ENCODE data around the gene FAM13A. TPM values are rescaled to one million over a fixed set of nuclear protein-coding genes. Genes with fewer than 3 reads are reported as not detected.

Gene FAM13A
- total RNA-seq, 1 donor from 2014 or later, result 40.3 TPM

- no peak overlapping the region for H3K27ac ChIP-seq
- no peak overlapping the region for H3K4me2 ChIP-seq
- no peaks in the 10 kb centered on the region for H4K20me1 ChIP-seq (ENCODE audit: low read depth)
- peaks cover 30% of the 10 kb centered on the region for H3K9me3 Mint-ChIP-seq
- H3F3A ChIP-seq (ENCODE audit: low read depth), result no peaks in the 10 kb centered on the region
- H3K79me2 ChIP-seq (ENCODE audit: low read depth), result no peaks in the 10 kb centered on the region
- peaks cover 11% of the 10 kb centered on the region for H3K9me3 ChIP-seq (ENCODE audit: low read depth)
- no peak overlapping the region for H3K4me3 ChIP-seq
- H3K4me1 Mint-ChIP-seq, result peaks cover 4% of the 10 kb centered on the region
- H3K4me3 Mint-ChIP-seq, result no peak overlapping the region
- no peaks in the 10 kb centered on the region for H3K36me3 ChIP-seq
- no peak for DNase-seq (ENCODE audit: low spot score)
- H3K27me3 Mint-ChIP-seq (ENCODE audit: insufficient read depth, low read depth), result no peaks in the 10 kb centered on the region
- H3K27ac Mint-ChIP-seq, result no peak overlapping the region
- peaks cover 8% of the 10 kb centered on the region for H3K4me1 ChIP-seq
- TF ChIP-seq CTCF (IDR thresholded peaks at IDR 0.05) (no peak), EZH2phosphoT487 (IDR thresholded peaks at IDR 0.05) (no peak), EZH2 (IDR thresholded peaks at IDR 0.05) (no peak)
- H3K36me3 Mint-ChIP-seq, result peaks cover 31% of the 10 kb centered on the region
- no peaks in the 10 kb centered on the region for H3K27me3 ChIP-seq
- H3K9ac ChIP-seq, result no peak overlapping the region
- no peak overlapping the region for H2AFZ ChIP-seq (replicated peaks)
Measured at GRCh38 chr4:88720451-88721428, 336.2 kb downstream of the FAM13A start.

GRCh38 chr4:88719381-88719780 is 337.6 kb downstream of the FAM13A start:
- Histone ChIP-seq H3K36me3 (no peaks in the 10 kb centered on the region), H3F3A (ENCODE audit: low read depth) (no peaks in the 10 kb centered on the region), H3K79me2 (ENCODE audit: low read depth) (no peaks in the 10 kb centered on the region), H3K9ac (no peak overlapping the region), H3K27me3 (no peaks in the 10 kb centered on the region), H3K4me2 (no peak overlapping the region), H4K20me1 (ENCODE audit: low read depth) (no peaks in the 10 kb centered on the region), H3K9me3 (ENCODE audit: low read depth) (peaks cover 11% of the 10 kb centered on the region), H3K4me1 (peaks cover 8% of the 10 kb centered on the region), H2AFZ (replicated peaks) (no peak overlapping the region), H3K27ac (no peak overlapping the region), H3K4me3 (no peak overlapping the region)
- H3K27me3 Mint-ChIP-seq (ENCODE audit: insufficient read depth, low read depth), result peaks cover 2% of the 10 kb centered on the region
- H3K9me3 Mint-ChIP-seq, result peaks cover 30% of the 10 kb centered on the region
- H3K36me3 Mint-ChIP-seq, result peaks cover 34% of the 10 kb centered on the region
- H3K4me1 Mint-ChIP-seq, result peaks cover 4% of the 10 kb centered on the region
- TF ChIP-seq EZH2phosphoT487 (IDR thresholded peaks at IDR 0.05), result no peak
- no peak for TF ChIP-seq EZH2 (IDR thresholded peaks at IDR 0.05)
- no peak for TF ChIP-seq CTCF (IDR thresholded peaks at IDR 0.05)
- no peak overlapping the region for H3K4me3 Mint-ChIP-seq
- no peak overlapping the region for H3K27ac Mint-ChIP-seq
- no peak for DNase-seq (ENCODE audit: low spot score)

- peaks cover 4% of the 10 kb centered on the region for H3K4me1 Mint-ChIP-seq
- Histone ChIP-seq H3K79me2 (ENCODE audit: low read depth) (no peaks in the 10 kb centered on the region), H3K4me2 (no peak overlapping the region), H3K27ac (no peak overlapping the region), H3K36me3 (no peaks in the 10 kb centered on the region), H3K4me1 (no peaks in the 10 kb centered on the region), H3K9ac (no peak overlapping the region), H2AFZ (replicated peaks) (no peak overlapping the region), H3K27me3 (no peaks in the 10 kb centered on the region), H3F3A (ENCODE audit: low read depth) (no peaks in the 10 kb centered on the region), H3K9me3 (ENCODE audit: low read depth) (peaks cover 11% of the 10 kb centered on the region), H4K20me1 (ENCODE audit: low read depth) (no peaks in the 10 kb centered on the region), H3K4me3 (no peak overlapping the region)
- H3K4me3 Mint-ChIP-seq, result no peak overlapping the region
- peaks cover 2% of the 10 kb centered on the region for H3K27me3 Mint-ChIP-seq (ENCODE audit: insufficient read depth, low read depth)
- TF ChIP-seq EZH2phosphoT487 (IDR thresholded peaks at IDR 0.05), result no peak
- no peak for TF ChIP-seq CTCF (IDR thresholded peaks at IDR 0.05)
- no peak for TF ChIP-seq EZH2 (IDR thresholded peaks at IDR 0.05)
- H3K9me3 Mint-ChIP-seq, result peaks cover 30% of the 10 kb centered on the region
- no peak overlapping the region for H3K27ac Mint-ChIP-seq
- DNase-seq (ENCODE audit: low spot score), result no peak
- peaks cover 32% of the 10 kb centered on the region for H3K36me3 Mint-ChIP-seq
Measured at GRCh38 chr4:88718098-88718497, 338.9 kb downstream of the FAM13A start.

All from neural progenitor cell (in vitro differentiated cells).